Activated naive CD4-positive, alpha-beta T cell treated with anti-CD3 and anti-CD28 coated beads, Interleukin-2, amount 50 U/mL, for 16 hours (primary cell): Measurements from ENCODE around the gene MAP3K10.

ENCODE experiments used
- DNase-seq: peaks from one replicate; pipeline ENCODE4 v3.0.0-alpha.2; 2020

MAP3K10 gene

DNA sequence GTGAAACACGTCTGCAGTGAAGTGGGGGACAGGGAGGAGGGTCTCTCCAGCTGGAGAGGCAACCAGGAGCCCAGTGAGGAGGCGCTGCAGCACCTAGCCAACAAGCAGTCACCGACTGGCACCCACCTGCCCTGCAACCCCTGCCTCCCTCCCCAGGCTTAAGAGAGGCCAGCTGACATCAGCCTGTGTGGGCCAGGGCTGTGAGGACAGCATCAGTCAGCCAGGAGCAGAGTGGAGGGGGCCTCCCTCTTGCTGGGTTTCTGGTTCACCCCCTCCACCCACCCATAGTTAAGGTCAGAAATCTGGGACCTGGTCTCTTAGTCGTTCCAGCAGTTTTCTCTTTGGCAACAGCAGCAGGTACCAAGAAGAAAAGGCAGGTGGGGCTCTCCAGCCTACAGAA is 60.8 kb downstream of the MAP3K10 start:
- no peak for DNase-seq

GRCh38 chr19:40252395-40252794 is 61.2 kb downstream of the MAP3K10 start:
- no peak for DNase-seq

GRCh38 chr19:40253611-40254092 is 62.4 kb downstream of the MAP3K10 start:
- no peak for DNase-seq

- no peak for DNase-seq
Measured at GRCh38 chr19:40254714-40255418, 63.6 kb downstream of the MAP3K10 start.

DNA sequence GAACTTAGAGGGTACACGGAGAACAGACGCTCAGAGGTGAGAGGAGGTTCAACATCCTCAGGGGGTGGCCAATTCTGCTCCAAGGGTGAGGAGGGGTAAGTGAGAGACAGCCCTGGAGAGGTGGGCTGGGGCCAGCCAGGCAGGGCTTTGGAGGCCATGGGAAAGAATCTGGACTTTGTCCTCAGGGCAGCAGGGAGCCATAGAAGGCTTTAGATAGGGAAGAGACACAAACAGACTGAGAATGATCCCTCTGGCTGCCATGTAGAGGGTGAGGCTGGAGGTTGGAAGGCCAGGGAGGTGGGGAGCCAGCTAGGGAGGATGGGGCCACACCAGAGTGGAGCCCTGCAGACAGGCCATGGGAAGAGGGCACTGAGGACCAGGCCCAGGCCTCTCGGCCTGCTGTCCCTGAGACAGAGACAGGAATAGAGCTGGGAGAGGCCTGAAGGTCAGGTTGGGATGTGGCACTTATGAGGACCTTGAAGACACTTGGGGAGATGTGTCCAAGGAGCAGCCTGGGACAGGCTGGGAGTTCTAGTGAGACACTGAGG is 64.5 kb downstream of the MAP3K10 start:
- DNase-seq, result no peak

GRCh38 chr19:40256512-40256911 is 65.3 kb downstream of the MAP3K10 start:
- DNase-seq, result no peak

DNA sequence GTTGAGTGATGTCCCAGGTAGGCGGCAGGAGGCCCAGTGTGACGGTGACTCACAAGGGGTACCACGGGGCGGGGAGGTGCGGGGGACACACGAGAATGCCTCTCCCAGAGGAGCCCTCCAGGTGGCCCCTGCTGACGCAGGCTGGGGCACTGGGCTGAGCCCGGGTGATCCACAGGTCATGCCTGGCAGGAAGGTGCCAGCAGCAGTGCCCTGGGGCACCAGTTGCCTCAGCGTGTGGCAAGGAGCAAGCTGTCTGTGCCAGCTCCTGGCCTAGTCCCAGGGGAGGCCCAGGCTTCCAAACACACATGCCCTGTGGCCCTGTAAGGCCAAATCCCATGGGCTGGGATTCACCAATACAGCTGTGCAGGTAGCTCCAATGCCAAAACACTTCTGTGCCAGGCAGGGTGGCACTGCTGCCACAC is 65.9 kb downstream of the MAP3K10 start:
- no peak for DNase-seq

DNA sequence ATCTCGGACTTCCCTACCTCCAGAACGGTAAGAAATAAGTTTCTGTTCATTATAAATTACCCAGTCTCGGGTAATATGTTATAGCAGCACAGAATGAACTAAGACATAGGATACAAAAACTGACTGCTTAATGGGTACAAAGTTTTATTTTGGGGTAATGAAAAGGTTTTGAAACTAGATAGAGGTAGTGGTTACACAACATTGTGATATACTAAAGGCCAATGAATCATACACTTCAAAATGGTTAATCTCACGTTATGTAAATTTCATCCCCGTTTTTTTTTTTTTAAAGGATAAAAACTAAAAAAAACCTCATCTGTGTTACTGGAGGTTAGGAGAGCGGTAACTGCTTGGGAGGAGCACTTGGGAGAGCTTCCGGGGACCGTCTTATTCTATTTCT is 70.4 kb downstream of the MAP3K10 start:
- no peak for DNase-seq

DNA sequence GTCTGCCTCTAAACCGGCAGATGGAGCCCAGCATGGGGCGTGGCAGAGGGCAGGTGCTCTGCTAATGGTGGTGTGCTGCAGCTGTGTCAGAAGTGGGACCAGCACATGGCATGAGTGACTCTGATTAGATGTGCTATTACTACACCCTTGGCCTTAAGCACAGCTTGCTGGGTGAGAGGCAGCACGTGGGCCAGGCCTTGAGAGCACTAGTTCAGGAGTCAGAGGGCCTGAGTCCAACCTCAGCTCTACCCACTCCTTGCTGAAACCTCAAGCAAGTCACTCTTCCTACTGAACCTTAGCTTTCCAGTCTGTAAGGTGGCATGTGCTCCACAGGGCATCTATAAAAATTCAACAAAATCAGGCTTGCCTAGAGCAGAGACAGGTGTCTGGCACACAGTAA is 71.2 kb downstream of the MAP3K10 start:
- DNase-seq, result no peak

DNA sequence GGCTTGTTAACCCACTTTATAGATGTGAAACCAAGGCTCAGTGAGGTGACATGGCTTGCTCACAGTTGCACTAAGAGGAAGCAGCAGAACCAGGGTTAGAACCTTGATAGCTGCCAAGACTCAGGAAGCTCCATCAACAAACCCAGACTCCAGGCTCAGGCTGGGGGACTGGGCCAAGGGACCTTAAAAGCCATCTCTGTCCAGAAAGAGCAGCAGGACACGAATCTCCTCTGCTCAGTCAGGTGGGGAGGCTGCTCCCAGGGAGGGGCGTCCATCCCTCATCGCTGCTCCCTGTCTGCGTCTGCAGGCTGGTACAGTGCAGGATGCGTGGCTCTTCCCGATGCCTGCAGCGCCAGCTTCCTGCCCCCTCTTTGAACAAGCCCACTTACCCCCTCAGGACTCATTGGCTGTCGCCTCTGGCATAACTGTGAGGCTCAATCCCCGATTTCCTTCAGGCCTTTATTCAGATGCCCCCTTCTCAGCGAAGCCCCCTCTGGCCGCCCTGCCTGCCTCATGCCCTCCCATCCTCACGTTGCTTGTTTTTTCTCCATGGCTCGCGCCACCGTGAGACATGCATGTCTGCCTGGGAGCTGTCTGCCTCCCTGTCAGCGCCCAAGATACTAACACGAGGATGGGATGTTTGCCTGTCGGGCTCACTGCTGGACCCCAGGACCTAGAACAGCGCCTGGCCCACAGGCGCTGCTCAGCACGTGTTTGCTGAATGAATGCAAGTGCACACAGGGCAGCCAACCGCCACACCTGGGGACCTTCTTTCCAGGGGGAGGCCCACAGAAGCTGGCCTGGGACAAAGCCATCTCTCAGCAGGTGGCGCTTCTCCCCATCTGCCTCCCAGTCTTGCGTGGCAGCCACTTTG is 72.5 kb downstream of the MAP3K10 start:
- DNase-seq, result no peak

DNA sequence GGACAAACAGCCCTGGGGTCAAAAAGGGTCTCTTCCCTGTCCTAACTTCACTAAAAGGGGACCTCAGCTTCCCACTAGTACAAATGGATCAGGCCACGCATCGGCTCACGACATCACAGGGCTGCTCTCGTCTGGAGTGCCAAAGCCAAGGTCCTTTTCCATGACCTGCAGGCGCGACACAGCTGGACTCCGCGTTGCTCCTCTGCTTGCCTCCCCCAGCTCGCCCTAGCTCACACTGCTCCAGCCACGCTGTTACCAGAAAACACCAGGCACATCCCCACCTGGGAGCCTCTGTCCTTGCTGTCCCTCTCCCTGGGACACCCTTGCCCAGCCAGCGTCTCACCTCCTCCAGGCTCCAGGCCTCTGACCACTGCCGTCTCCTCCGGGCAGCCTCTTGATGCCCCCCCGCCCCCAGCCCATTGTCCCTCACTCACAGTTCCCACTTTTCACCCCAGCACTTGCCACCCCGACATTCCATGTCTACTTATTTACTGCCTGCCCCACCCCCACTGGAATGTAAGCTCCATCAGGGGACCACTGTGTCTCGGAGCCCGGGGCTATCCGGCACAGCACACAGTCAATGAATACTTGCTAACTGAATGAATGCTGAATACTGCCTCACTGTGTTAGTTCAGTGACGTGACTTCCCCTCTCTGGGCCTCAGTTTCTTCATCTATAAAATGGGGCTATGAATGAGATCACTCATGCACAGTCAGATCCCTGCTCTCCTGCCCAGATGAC is 73.3 kb downstream of the MAP3K10 start:
- DNase-seq, result no peak
